Measurements from ENCODE around the gene COX5B. TPM values are rescaled to one million over a fixed set of nuclear protein-coding genes. Genes with fewer than 3 reads are reported as not detected.
"Not testable (repeated sequence)": the region's sequence is repeated elsewhere in the genome, so short reads cannot be mapped to it uniquely, and the experiment has no call there.

Gene COX5B
- total RNA-seq, 6 experiments from 2014 or later = 153 to 318 (median 197) TPM

DNA sequence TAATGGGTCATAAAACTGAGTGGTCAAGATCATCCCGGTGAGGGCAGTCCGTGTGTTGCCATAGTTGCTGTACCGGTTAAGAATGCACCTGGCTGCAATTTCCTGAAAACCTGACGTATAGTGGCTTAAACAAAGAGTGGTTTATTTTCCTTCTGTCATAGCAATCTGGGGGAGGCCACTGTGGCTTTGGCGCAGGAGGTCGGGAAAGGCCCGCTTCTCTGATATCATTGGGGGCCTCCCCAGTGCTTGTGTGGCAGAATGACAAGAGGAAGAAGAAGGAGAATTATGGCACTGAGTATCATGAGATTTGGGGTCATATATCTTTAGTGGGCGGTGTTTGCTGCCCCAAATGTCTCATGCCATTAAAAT, 28.0 kb downstream of the COX5B start:
- intact Hi-C loops (cut with DNase I) = no loop called here
- TF ChIP-seq, protein P1, sequence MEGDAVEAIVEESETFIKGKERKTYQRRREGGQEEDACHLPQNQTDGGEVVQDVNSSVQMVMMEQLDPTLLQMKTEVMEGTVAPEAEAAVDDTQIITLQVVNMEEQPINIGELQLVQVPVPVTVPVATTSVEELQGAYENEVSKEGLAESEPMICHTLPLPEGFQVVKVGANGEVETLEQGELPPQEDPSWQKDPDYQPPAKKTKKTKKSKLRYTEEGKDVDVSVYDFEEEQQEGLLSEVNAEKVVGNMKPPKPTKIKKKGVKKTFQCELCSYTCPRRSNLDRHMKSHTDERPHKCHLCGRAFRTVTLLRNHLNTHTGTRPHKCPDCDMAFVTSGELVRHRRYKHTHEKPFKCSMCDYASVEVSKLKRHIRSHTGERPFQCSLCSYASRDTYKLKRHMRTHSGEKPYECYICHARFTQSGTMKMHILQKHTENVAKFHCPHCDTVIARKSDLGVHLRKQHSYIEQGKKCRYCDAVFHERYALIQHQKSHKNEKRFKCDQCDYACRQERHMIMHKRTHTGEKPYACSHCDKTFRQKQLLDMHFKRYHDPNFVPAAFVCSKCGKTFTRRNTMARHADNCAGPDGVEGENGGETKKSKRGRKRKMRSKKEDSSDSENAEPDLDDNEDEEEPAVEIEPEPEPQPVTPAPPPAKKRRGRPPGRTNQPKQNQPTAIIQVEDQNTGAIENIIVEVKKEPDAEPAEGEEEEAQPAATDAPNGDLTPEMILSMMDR (IDR thresholded peaks at IDR 0.05) = no peak
- TF ChIP-seq POLR2A (IDR thresholded peaks at IDR 0.05) = no peak
- H3K36me3 ChIP-seq = no peaks in the 10 kb centered on the region
- whole genome bisulfite sequencing (ENCODE audit: insufficient coverage, low coverage, low lambda C conversion rate, missing lambda C conversion rate) = 74% methylated on average over 7 of the region's 8 CpGs
- H3K27me3 ChIP-seq = no peaks in the 10 kb centered on the region
- ATAC-seq (no peak), DNase-seq (no peak)
- no peaks in the 10 kb centered on the region for H3K9me3 ChIP-seq
- H3K4me3 ChIP-seq = no peak overlapping the region
- H3K27ac ChIP-seq = no peak overlapping the region
- H3K4me1 ChIP-seq = no peaks in the 10 kb centered on the region

DNA sequence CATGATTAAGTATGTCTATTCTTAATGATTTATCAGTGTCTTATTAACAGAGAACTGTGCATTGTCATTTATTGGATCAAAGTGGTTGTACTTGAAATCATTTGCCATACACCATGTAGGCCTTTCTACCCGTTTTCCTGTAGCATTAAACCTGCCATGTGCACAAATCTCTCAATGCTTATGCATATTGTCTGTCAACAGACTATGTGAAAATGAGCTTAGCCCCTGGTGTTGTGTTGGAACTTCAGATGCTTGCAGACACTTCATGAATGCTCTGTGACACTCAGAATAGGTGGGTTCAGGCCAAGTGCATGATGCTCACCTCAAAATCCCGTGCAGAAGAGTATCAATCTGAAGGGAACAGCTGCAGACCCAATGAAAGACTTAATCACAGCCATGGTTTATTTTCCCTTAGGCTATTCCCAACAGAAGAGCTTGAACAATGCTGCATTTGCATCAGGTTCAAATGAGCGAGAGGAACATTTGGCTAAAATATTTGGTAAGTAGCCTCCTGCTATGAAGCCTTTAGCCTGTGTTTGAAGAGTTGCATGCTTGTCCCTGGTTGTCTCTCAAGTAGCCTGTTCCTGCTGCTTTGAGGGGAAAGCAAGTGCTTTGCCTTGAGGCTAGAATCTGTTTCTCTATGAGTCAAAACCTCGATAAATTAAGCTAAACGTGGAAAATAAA, 29.7 kb downstream of the COX5B start:
- ATAC-seq (no peak), DNase-seq (no peak)
- no peak for TF ChIP-seq POLR2A (IDR thresholded peaks at IDR 0.05)
- TF ChIP-seq, protein P1 (IDR thresholded peaks at IDR 0.05) = no peak
- WGBS (ENCODE audit: insufficient coverage, low coverage, low lambda C conversion rate, missing lambda C conversion rate) = 77% methylated on average over 5 of the region's 5 CpGs
- intact Hi-C loops (cut with DNase I) = no loop called here
- H3K27me3 ChIP-seq = no peaks in the 10 kb centered on the region
- no peaks in the 10 kb centered on the region for H3K9me3 ChIP-seq
- no peak overlapping the region for H3K4me3 ChIP-seq
- no peaks in the 10 kb centered on the region for H3K4me1 ChIP-seq
- no peaks in the 10 kb centered on the region for H3K36me3 ChIP-seq
- no peak overlapping the region for H3K27ac ChIP-seq

DNA sequence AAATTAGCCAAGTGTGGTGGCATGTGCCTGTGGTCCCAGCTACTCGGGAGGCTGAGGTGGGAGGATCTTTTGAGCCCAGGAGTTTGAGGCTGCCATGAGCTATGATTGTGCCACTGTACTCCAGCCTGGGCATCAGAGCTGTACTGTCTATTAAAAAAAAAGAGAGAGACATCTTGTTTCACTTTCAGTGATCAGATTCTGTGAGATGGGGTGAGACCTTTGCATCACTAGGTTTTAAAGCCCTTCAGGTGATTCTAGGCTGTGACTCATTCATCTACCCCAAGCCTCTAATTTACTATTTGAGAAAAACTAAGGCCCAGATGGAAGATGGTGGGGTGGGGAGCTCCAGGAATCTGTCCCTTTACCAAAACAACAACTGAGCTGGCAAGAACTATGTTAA, 30.8 kb downstream of the COX5B start:
- no peak for ATAC-seq
- intact Hi-C loops (cut with DNase I) = no loop called here
- Histone ChIP-seq H3K4me1 (no peaks in the 10 kb centered on the region), H3K4me3 (no peak overlapping the region), H3K36me3 (no peaks in the 10 kb centered on the region), H3K9me3 (no peaks in the 10 kb centered on the region), H3K27me3 (no peaks in the 10 kb centered on the region), H3K27ac (no peak overlapping the region)
- no CpG with 5 or more reads among the region's 1 CpG for WGBS (ENCODE audit: insufficient coverage, low coverage, low lambda C conversion rate, missing lambda C conversion rate)
- TF ChIP-seq, protein P1 (IDR thresholded peaks at IDR 0.05) = no peak
- TF ChIP-seq POLR2A (IDR thresholded peaks at IDR 0.05) = no peak
- no peak for DNase-seq

DNA sequence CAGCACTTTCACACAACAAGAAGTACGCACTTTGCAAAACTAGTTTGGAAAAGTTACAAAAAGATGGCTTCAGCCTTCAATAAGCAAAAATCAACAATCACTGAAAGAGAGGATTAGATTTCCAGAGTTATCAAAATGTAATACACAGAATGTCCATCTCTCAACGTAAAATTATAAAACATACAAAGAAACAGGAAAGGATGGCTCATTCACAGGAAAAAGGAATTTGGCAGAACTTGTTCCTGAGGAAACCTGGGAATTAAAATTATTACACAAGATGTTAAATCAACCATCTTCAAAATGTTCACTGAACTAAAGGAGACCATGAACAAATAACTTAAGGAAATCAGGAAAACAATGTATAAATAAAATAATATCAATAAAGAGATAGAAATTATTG, 31.6 kb downstream of the COX5B start:
- WGBS (ENCODE audit: insufficient coverage, low coverage, low lambda C conversion rate, missing lambda C conversion rate) = 73% methylated on average over 2 of the region's 2 CpGs
- H3K9me3 ChIP-seq = no peaks in the 10 kb centered on the region
- no peaks in the 10 kb centered on the region for H3K27me3 ChIP-seq
- ATAC-seq = no peak
- no peaks in the 10 kb centered on the region for H3K36me3 ChIP-seq
- no peak for DNase-seq
- no peak overlapping the region for H3K27ac ChIP-seq
- H3K4me3 ChIP-seq = no peak overlapping the region
- intact Hi-C loops (cut with DNase I) = no loop called here
- TF ChIP-seq, protein P1 (IDR thresholded peaks at IDR 0.05) = no peak
- TF ChIP-seq POLR2A (IDR thresholded peaks at IDR 0.05) = no peak
- no peaks in the 10 kb centered on the region for H3K4me1 ChIP-seq

DNA sequence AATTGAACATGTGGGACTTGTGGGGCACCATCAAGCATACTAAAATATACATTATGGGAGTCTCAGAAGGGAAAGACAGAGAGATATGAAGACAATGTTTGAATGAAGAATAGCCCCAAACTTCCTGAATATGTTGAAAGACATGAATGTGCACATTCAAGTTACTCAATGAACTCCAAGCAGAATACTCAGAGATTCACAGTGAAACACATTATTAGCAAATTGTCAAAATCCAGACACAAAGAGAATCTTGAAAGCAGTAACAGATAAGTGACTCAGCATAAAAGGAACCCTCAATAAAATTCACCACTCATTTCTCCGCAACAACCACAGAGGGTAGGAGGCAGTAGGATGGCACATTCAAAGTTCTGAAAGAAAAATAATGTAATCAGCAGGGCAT, 32.4 kb downstream of the COX5B start:
- Histone ChIP-seq H3K36me3 (no peaks in the 10 kb centered on the region), H3K27ac (no peak overlapping the region), H3K27me3 (no peaks in the 10 kb centered on the region), H3K4me3 (no peak overlapping the region), H3K4me1 (no peaks in the 10 kb centered on the region), H3K9me3 (no peaks in the 10 kb centered on the region)
- ATAC-seq (no peak), DNase-seq (no peak)
- TF ChIP-seq POLR2A (IDR thresholded peaks at IDR 0.05) = no peak
- 91% methylated on average over 1 of the region's 1 CpG for whole genome bisulfite sequencing (ENCODE audit: insufficient coverage, low coverage, low lambda C conversion rate, missing lambda C conversion rate)
- intact Hi-C loops (cut with DNase I) = no loop called here

DNA sequence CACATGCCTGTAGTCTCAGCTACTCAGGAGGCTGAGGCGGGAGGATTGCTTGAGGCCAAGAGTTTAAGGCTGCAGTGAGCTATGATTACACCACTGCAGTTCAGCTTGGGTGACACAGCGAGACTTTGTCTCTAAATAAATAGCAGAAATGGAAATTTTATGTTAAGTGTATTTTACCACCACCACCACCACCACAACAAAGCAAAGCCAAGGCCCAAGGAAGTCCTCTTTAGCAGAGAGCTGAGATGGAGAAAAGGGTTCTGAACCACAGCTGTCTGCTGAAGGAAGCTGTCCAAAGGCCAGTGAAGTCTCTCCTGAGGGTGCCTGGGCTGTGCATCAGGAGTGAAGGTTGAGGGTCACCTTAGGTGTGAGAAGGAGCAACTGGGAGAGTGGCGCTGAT, 41.4 kb downstream of the COX5B start:
- H3K9me3 ChIP-seq; H3K36me3 ChIP-seq; intact Hi-C loops (cut with DNase I); H3K27me3 ChIP-seq; H3K4me3 ChIP-seq; ATAC-seq; H3K4me1 ChIP-seq; DNase-seq; H3K27ac ChIP-seq: not testable (repeated sequence)
- WGBS (ENCODE audit: insufficient coverage, low coverage, low lambda C conversion rate, missing lambda C conversion rate) = 79% methylated on average over 2 of the region's 3 CpGs

Measured in right lobe of liver (tissue), 6 donors.